HepG2 (cell line): Measurements from ENCODE around the gene SGCE. TPM values are rescaled to one million over a fixed set of nuclear protein-coding genes. Genes with fewer than 3 reads are reported as not detected.

ENCODE experiments used
- CAMTA2 ChIP-seq: sonication (generic); formaldehyde crosslinking; IDR thresholded peaks from 2 replicates; pipeline ENCODE4 v1.4.0; 2020; ENCODE audit warnings: mild to moderate bottlenecking, missing genetic modification reagents, borderline replicate concordance
- E2F5 ChIP-seq: sonication (generic); formaldehyde crosslinking; conservative IDR thresholded peaks from 2 replicates; pipeline ENCODE4 v1.4.0; 2020; ENCODE audit warnings: missing genetic modification reagents
- JUNB ChIP-seq: sonication (generic); formaldehyde crosslinking; IDR thresholded peaks from 2 replicates; pipeline ENCODE4 v1.8.0; 2022; ENCODE audit warnings: missing genetic modification reagents, mild to moderate bottlenecking, borderline replicate concordance
- POLR2A ChIP-seq, 2 experiments: IDR thresholded peaks; 2 replicates each; pipeline ENCODE4 v1.6.1; 2011; ENCODE audit warnings: low read depth in 2 of 2, low read length in 2 of 2, mild to moderate bottlenecking in 1 of 2, moderate library complexity in 1 of 2; ENCODE audit not compliant: insufficient read depth in 1 of 2
- RAD51 ChIP-seq: fragments of 450-650 bp; IDR thresholded peaks from 2 replicates; pipeline ENCODE4 v1.6.1; 2016; ENCODE audit warnings: borderline replicate concordance
- TARDBP ChIP-seq: sonication (generic); formaldehyde crosslinking; IDR thresholded peaks from 2 replicates; pipeline ENCODE4 v1.8.0; 2022; ENCODE audit warnings: mild to moderate bottlenecking, missing genetic modification reagents
- ZBTB4 ChIP-seq: sonication (generic); formaldehyde crosslinking; IDR thresholded peaks from 2 replicates; pipeline ENCODE4 v1.4.0; 2020; ENCODE audit warnings: missing genetic modification reagents, mild to moderate bottlenecking, borderline replicate concordance
- ZNF260 ChIP-seq: sonication (generic); formaldehyde crosslinking; IDR thresholded peaks from 2 replicates; pipeline ENCODE4 v1.4.0; 2020; ENCODE audit warnings: missing genetic modification reagents, low read depth, mild to moderate bottlenecking, borderline replicate concordance
- ZNF30 ChIP-seq: sonication (generic); formaldehyde crosslinking; IDR thresholded peaks from 2 replicates; pipeline ENCODE4 v1.5.0; 2020; ENCODE audit warnings: mild to moderate bottlenecking, missing genetic modification reagents
- ZNF619 ChIP-seq: sonication (generic); formaldehyde crosslinking; IDR thresholded peaks from 2 replicates; pipeline ENCODE4 v1.4.0; 2020; ENCODE audit warnings: mild to moderate bottlenecking, missing genetic modification reagents
- ZNF652 ChIP-seq: IDR thresholded peaks from 2 replicates; pipeline ENCODE4 v1.6.1; 2016; ENCODE audit warnings: low read depth, borderline replicate concordance
- ZNF792 ChIP-seq: IDR thresholded peaks from 2 replicates; pipeline ENCODE4 v1.6.1; 2016
- polyA plus RNA-seq, 8 experiments: library from polyadenylated mRNA; depleted of rRNA in 3 of 8; stranded (reverse) in 7 of 8; unstranded in 1 of 8; fragments of >200 nt; fragmentation: Illumina TruSeq in 4 of 8; extraction: Trizol in 4 of 8; gene quantifications; 2 replicates each; pipeline versions ENCODE4 v1.2.1 to v1.2.3, GENCODE V29; 2011 to 2016; ENCODE audit warnings: low read depth in 4 of 8, missing spikeins in 1 of 8, mixed read lengths in 1 of 8; ENCODE audit not compliant: insufficient read depth in 1 of 8
- total RNA-seq, 5 experiments: library from RNA; depleted of rRNA; stranded (reverse); fragments of >200 nt; fragmentation: Illumina TruSeq; extraction: Trizol; gene quantifications; 2 replicates each; pipeline ENCODE4 v1.2.3, GENCODE V29; 2016; ENCODE audit warnings: low read depth in 1 of 5
- TF ChIP-seq, protein P1 (sequence below): sonication (generic); formaldehyde crosslinking; IDR thresholded peaks from 2 replicates; pipeline ENCODE4 v1.4.0; 2020; ENCODE audit warnings: missing genetic modification reagents
- TF ChIP-seq, protein P2 (sequence below): sonication (generic); formaldehyde crosslinking; IDR thresholded peaks from 2 replicates; pipeline ENCODE4 v1.4.0; 2020; ENCODE audit warnings: missing genetic modification reagents
- TF ChIP-seq, protein P3 (sequence below): sonication (generic); formaldehyde crosslinking; IDR thresholded peaks from 2 replicates; pipeline ENCODE4 v1.8.1; 2023; ENCODE audit warnings: mild to moderate bottlenecking, moderate library complexity, missing genetic modification reagents
- TF ChIP-seq, protein P4 (sequence below): sonication (generic); formaldehyde crosslinking; conservative IDR thresholded peaks from 2 replicates; pipeline ENCODE4 v1.8.0; 2022; ENCODE audit warnings: missing genetic modification reagents

Gene SGCE
- total and polyA plus RNA-seq, 2 of the 13 experiments (the other 11 are each of a cell fraction or from before 2014, with no cell fraction given) = 52.3 to 71.1 TPM

DNA sequence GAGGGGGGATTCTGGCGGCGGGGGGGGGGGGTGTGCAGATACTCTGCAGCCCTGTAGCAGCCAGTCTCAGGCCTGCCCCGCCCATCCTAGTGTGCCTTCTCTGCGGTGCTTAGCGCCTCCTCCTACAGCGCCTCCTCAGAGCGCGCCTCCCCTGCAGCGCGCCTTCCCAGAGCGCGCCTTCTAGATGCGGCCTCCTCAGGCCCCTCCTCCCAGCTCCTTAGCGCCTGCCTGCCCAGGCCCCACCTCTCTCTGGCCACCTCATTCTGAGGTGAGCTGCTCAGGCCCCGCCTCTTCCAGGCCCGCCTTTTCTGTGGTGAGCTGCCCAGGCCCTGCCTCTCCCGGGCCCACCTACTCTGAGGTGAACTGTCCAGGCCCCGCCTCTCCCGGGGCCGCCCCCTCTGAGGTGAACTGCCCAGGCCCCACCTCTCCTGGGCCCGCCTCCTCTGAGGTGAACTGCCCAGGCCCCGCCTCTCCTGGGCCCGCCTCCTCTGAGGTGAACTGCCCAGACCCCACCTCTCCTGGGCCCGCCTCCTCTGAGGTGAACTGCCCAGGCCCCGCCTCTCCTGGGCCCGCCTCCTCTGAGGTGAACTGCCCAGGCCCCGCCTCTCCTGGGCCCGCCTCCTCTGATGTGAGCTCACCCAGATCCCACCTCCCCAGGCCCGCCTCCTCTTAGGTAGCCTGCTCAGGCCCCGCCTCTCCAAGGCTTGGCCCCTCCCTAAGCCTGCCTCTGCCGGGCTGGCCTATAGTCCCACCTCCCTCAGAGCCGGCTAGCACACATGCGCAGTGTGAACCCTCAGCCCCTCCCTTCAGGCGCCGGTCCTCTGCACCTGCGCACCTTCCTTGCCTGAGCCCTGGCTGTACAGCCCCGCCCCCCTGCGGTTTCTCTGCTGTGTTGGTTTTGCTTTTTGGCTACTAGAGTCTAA, 2.1 kb upstream of the SGCE start (continued):
- TF ChIP-seq, protein P1, sequence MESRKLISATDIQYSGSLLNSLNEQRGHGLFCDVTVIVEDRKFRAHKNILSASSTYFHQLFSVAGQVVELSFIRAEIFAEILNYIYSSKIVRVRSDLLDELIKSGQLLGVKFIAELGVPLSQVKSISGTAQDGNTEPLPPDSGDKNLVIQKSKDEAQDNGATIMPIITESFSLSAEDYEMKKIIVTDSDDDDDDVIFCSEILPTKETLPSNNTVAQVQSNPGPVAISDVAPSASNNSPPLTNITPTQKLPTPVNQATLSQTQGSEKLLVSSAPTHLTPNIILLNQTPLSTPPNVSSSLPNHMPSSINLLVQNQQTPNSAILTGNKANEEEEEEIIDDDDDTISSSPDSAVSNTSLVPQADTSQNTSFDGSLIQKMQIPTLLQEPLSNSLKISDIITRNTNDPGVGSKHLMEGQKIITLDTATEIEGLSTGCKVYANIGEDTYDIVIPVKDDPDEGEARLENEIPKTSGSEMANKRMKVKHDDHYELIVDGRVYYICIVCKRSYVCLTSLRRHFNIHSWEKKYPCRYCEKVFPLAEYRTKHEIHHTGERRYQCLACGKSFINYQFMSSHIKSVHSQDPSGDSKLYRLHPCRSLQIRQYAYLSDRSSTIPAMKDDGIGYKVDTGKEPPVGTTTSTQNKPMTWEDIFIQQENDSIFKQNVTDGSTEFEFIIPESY = peak; percentile 66; the same call in 1 of the 2 replicates
- no peak for TF ChIP-seq ZNF30 (CRISPR knock-in tag)
- TF ChIP-seq, protein P2, sequence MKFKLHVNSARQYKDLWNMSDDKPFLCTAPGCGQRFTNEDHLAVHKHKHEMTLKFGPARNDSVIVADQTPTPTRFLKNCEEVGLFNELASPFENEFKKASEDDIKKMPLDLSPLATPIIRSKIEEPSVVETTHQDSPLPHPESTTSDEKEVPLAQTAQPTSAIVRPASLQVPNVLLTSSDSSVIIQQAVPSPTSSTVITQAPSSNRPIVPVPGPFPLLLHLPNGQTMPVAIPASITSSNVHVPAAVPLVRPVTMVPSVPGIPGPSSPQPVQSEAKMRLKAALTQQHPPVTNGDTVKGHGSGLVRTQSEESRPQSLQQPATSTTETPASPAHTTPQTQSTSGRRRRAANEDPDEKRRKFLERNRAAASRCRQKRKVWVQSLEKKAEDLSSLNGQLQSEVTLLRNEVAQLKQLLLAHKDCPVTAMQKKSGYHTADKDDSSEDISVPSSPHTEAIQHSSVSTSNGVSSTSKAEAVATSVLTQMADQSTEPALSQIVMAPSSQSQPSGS (CRISPR knock-in tag) = no peak
- no peak for TF ChIP-seq TARDBP (CRISPR knock-in tag)
- no peak for TF ChIP-seq ZNF652 (CRISPR knock-in tag)
- TF ChIP-seq, protein P3, sequence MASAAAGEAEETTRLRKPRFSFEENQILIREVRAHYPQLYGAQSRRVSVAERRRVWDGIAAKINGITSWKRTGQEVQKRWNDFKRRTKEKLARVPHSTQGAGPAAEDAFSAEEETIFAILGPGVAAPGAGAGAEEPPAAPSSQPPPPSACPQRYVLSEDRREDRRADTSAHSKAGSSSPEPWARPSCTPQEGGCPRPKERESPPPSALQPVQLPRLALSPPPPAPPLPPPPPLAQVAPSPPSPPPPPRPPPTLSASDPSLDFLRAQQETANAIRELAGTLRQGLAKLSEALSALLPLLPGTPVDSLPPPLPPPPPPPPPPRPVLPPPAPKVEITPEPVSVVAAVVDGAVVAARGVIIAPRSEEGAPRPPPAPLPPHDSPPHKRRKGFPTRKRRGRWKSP (CRISPR knock-in tag) = peak; percentile 98
- no peak for TF ChIP-seq ZNF792
- no peak for TF ChIP-seq CAMTA2 (CRISPR knock-in tag)
- TF ChIP-seq ZNF260 = no peak
- no peak for TF ChIP-seq E2F5 (CRISPR knock-in tag)
- TF ChIP-seq POLR2A (IDR thresholded peaks at IDR 0.05; ENCODE audit: insufficient read depth in 1 of 2, low read depth in 2 of 2, low read length in 2 of 2) = peak in 1 of 2 experiments; percentile 44; a peak in 1 of 4 replicates
- no peak for TF ChIP-seq JUNB (CRISPR knock-in tag)
- TF ChIP-seq, protein P4, sequence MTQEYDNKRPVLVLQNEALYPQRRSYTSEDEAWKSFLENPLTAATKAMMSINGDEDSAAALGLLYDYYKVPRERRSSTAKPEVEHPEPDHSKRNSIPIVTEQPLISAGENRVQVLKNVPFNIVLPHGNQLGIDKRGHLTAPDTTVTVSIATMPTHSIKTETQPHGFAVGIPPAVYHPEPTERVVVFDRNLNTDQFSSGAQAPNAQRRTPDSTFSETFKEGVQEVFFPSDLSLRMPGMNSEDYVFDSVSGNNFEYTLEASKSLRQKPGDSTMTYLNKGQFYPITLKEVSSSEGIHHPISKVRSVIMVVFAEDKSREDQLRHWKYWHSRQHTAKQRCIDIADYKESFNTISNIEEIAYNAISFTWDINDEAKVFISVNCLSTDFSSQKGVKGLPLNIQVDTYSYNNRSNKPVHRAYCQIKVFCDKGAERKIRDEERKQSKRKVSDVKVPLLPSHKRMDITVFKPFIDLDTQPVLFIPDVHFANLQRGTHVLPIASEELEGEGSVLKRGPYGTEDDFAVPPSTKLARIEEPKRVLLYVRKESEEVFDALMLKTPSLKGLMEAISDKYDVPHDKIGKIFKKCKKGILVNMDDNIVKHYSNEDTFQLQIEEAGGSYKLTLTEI = no peak
- TF ChIP-seq ZNF619 (CRISPR knock-in tag) = no peak
- TF ChIP-seq ZBTB4 (CRISPR knock-in tag) = no peak
- TF ChIP-seq RAD51 = no peak
